ENCODE measurements around the gene GPR183. TPM values are rescaled to one million over a fixed set of nuclear protein-coding genes. Genes with fewer than 3 reads are reported as not detected.

GPR183 gene
- total and polyA plus RNA-seq, 10 of the 15 experiments (the other 5 are each of a cell fraction or from before 2014, with no cell fraction given), result 134 to 669 (median 225) TPM

GRCh38 chr13:99346335-99347042 is 39.3 kb upstream of the GPR183 start:
- ChIA-PET SMC1A (ENCODE audit: uncharacterized antibody, unreplicated experiment) (interaction anchor here (0.6 to 3.2 kb wide), 5 partner anchors 8 to 941 kb away, joined by 3 to 28 read pairs (median 7); no protein-coding TSS in a partner anchor), POLR2A (interaction anchor here (0.9 kb wide), 1 partner anchor 9 kb away, joined by 3 read pairs; no protein-coding TSS in a partner anchor), RAD21 (ENCODE audit: unreplicated experiment) (interaction anchor here (1.8 to 4.2 kb wide), 2 partner anchors 11 to 21 kb away, joined by 4 to 18 read pairs; no protein-coding TSS in a partner anchor), CTCF (interaction anchor here (1.0 to 3.6 kb wide), 5 partner anchors 17 to 170 kb away, joined by 3 to 16 read pairs (median 4); no protein-coding TSS in a partner anchor)
- ATAC-seq, result no peak
- Histone ChIP-seq H3K4me1 (ENCODE audit: control insufficient read depth, insufficient read depth, low read length) (peaks cover 25% of the 10 kb centered on the region), H3K79me2 (ENCODE audit: control insufficient read depth, insufficient read depth, low read length) (no peaks in the 10 kb centered on the region), H3K9ac (ENCODE audit: control insufficient read depth, insufficient read depth, low read length) (no peak overlapping the region), H4K20me1 (ENCODE audit: control insufficient read depth, insufficient read depth) (no peaks in the 10 kb centered on the region), H3K27ac (ENCODE audit: control insufficient read depth, insufficient read depth) (no peak overlapping the region), H2AFZ (ENCODE audit: control insufficient read depth, low read depth, low read length) (no peak overlapping the region), H3K4me2 (ENCODE audit: control insufficient read depth, insufficient read depth) (no peak overlapping the region), H3K4me3 (no peak overlapping the region), H3K27me3 (replicated peaks in 1 of 2; ENCODE audit: control insufficient read depth in 2 of 2, insufficient read depth in 2 of 2, low read length in 1 of 2) (no peaks in the 10 kb centered on the region), H3K9me3 (replicated peaks; ENCODE audit: control insufficient read depth, insufficient read depth, low read length) (no peaks in the 10 kb centered on the region), H3K36me3 (ENCODE audit: control insufficient read depth in 2 of 2, insufficient read depth in 2 of 2, low read length in 1 of 2) (no peaks in the 10 kb centered on the region; a peak in 2 of 4 replicates)
- 98% methylated on average over 11 of the region's 11 CpGs for WGBS (ENCODE audit: insufficient coverage, insufficient replicate concordance, low lambda C conversion rate, missing lambda C conversion rate)
- FAIRE-seq, result no peak
- in situ Hi-C loops (cut with MboI) (no loop called here), intact Hi-C loops (cut with micrococcal nuclease; ENCODE audit: unreplicated experiment) (no loop called here)
- no peak for DNase-seq (ENCODE audit: low read depth, low spot score)
- TF ChIP-seq BACH1 (IDR thresholded peaks at IDR 0.05; ENCODE audit: borderline replicate concordance) (no peak), ZNF207 (IDR thresholded peaks at IDR 0.05; ENCODE audit: borderline replicate concordance) (no peak)
- no TSS peak for BruUV-seq (replicated peaks)

GRCh38 chr13:99345345-99345744 is 38.1 kb upstream of the GPR183 start:
- H2AFZ ChIP-seq (ENCODE audit: control insufficient read depth, low read depth, low read length), result no peak overlapping the region
- ATAC-seq (no peak), DNase-seq (ENCODE audit: low read depth, low spot score) (no peak), FAIRE-seq (no peak)
- no peaks in the 10 kb centered on the region for H3K79me2 ChIP-seq (ENCODE audit: control insufficient read depth, insufficient read depth, low read length)
- no peak overlapping the region for H3K4me2 ChIP-seq (ENCODE audit: control insufficient read depth, insufficient read depth)
- no TSS peak for BruUV-seq (replicated peaks)
- intact Hi-C loops (cut with micrococcal nuclease; ENCODE audit: unreplicated experiment), result no loop called here
- H3K27me3 ChIP-seq (replicated peaks in 1 of 2; ENCODE audit: control insufficient read depth in 2 of 2, insufficient read depth in 2 of 2, low read length in 1 of 2), result no peaks in the 10 kb centered on the region
- POLR2A ChIA-PET, result interaction anchor here (0.7 to 1.4 kb wide), 4 partner anchors 9 to 49 kb away, joined by 3 read pairs; no protein-coding TSS in a partner anchor
- SMC1A ChIA-PET (ENCODE audit: uncharacterized antibody, unreplicated experiment), result interaction anchor here (0.7 to 1.4 kb wide), 2 partner anchors 10 to 74 kb away, joined by 4 read pairs; no protein-coding TSS in a partner anchor
- no peak overlapping the region for H3K27ac ChIP-seq (ENCODE audit: control insufficient read depth, insufficient read depth)
- no peak overlapping the region for H3K4me3 ChIP-seq
- H4K20me1 ChIP-seq (ENCODE audit: control insufficient read depth, insufficient read depth), result no peaks in the 10 kb centered on the region
- no peak overlapping the region for H3K9ac ChIP-seq (ENCODE audit: control insufficient read depth, insufficient read depth, low read length)
- CTCF ChIA-PET, result interaction anchor here (1.2 to 1.9 kb wide), 2 partner anchors 10 to 79 kb away, joined by 3 to 4 read pairs; no protein-coding TSS in a partner anchor
- H3K9me3 ChIP-seq (replicated peaks; ENCODE audit: control insufficient read depth, insufficient read depth, low read length), result no peaks in the 10 kb centered on the region
- peaks cover 0 to 2% of the 10 kb centered on the region in 2 experiments; a peak in 2 of 4 replicates for H3K36me3 ChIP-seq (ENCODE audit: control insufficient read depth in 2 of 2, insufficient read depth in 2 of 2, low read length in 1 of 2)
- peaks cover 25% of the 10 kb centered on the region for H3K4me1 ChIP-seq (ENCODE audit: control insufficient read depth, insufficient read depth, low read length)
- WGBS (ENCODE audit: insufficient coverage, insufficient replicate concordance, low lambda C conversion rate, missing lambda C conversion rate), result 97% methylated on average over 5 of the region's 5 CpGs
- RAD21 ChIA-PET (ENCODE audit: unreplicated experiment), result interaction anchor here (1.4 to 4.2 kb wide), 2 partner anchors 9 to 10 kb away, joined by 5 to 18 read pairs; no protein-coding TSS in a partner anchor
- in situ Hi-C loops (cut with MboI), result no loop called here
- no peak for TF ChIP-seq ZNF24 (IDR thresholded peaks at IDR 0.05)
- TF ChIP-seq KAT2A (conservative IDR thresholded peaks at IDR 0.05; ENCODE audit: control insufficient read depth, low read depth, low read length), result no peak
- no peak for TF ChIP-seq RELA (IDR thresholded peaks at IDR 0.05; ENCODE audit: borderline replicate concordance, partially characterized antibody)
- no peak for TF ChIP-seq SPI1 (IDR thresholded peaks at IDR 0.05; ENCODE audit: borderline replicate concordance, insufficient read depth, low read depth, low read length)
- TF ChIP-seq ZBTB4 (CRISPR knock-in tag; IDR thresholded peaks at IDR 0.05), result no peak
- TF ChIP-seq MYC (IDR thresholded peaks at IDR 0.05; ENCODE audit: insufficient read depth, insufficient read length, insufficient replicate concordance, low read length, severe bottlenecking), result no peak
- TF ChIP-seq POLR2AphosphoS2 (IDR thresholded peaks at IDR 0.05; ENCODE audit: low read depth, low read length), result no peak
- no peak for TF ChIP-seq IRF3 (IDR thresholded peaks at IDR 0.05)
- no peak for TF ChIP-seq CBX3 (IDR thresholded peaks at IDR 0.05; ENCODE audit: borderline replicate concordance, low read depth)

Data from GM12878 (cell line).